ENCODE measurements around the gene FBXO8. TPM values are rescaled to one million over a fixed set of nuclear protein-coding genes. Genes with fewer than 3 reads are reported as not detected.

The FBXO8 gene
- total RNA-seq, 2 experiments from 2014 or later: 12.6 to 12.7 TPM

- no peak overlapping the region for H3K4me3 ChIP-seq (ENCODE audit: low read depth, low read length, poor library complexity, severe bottlenecking)
- no peaks in the 10 kb centered on the region for H4K20me1 ChIP-seq (ENCODE audit: insufficient read depth, low read length)
- intact Hi-C loops (cut with micrococcal nuclease; ENCODE audit: unreplicated experiment): no loop called here
- POLR2A ChIA-PET: interaction anchor here (1.1 kb wide), 1 partner anchor 177 kb away, joined by 3 read pairs; no protein-coding TSS in a partner anchor
- no peaks in the 10 kb centered on the region for H3K36me3 ChIP-seq (ENCODE audit: insufficient read depth, low read length)
- no peak overlapping the region for H2AFZ ChIP-seq (ENCODE audit: low read length)
- DNase-seq (ENCODE audit: low spot score): no peak
- H3K4me1 ChIP-seq (ENCODE audit: insufficient read depth, low read length, poor library complexity, severe bottlenecking): no peaks in the 10 kb centered on the region
- no peaks in the 10 kb centered on the region for H3K79me2 ChIP-seq (ENCODE audit: insufficient read depth, low read depth, low read length)
- CTCF ChIA-PET (ENCODE audit: unreplicated experiment): no interaction called here
- BruUV-seq (replicated peaks): no TSS peak
- TF ChIP-seq CTCF (conservative IDR thresholded peaks at IDR 0.05; ENCODE audit: low read length): no peak
- no peak for TF ChIP-seq EZH2phosphoT487 (IDR thresholded peaks at IDR 0.05; ENCODE audit: borderline replicate concordance, low read depth, low read length)
- no peak overlapping the region for H3K4me2 ChIP-seq (ENCODE audit: low read length)
- H3K27ac ChIP-seq (ENCODE audit: low read depth, low read length, poor library complexity, severe bottlenecking): no peak overlapping the region
- no peaks in the 10 kb centered on the region for H3K9me3 ChIP-seq (ENCODE audit: low read length)
- no peaks in the 10 kb centered on the region for H3K9me2 ChIP-seq (ENCODE audit: insufficient read depth, low read length)
Observed at GRCh38 chr4:174198828-174199227, 84.6 kb downstream of the FBXO8 start.

GRCh38 chr4:174198396-174198795 is 85.1 kb downstream of the FBXO8 start:
- Histone ChIP-seq H3K9me2 (ENCODE audit: insufficient read depth, low read length) (no peaks in the 10 kb centered on the region), H4K20me1 (ENCODE audit: insufficient read depth, low read length) (no peaks in the 10 kb centered on the region), H3K9me3 (ENCODE audit: low read length) (no peaks in the 10 kb centered on the region), H3K4me3 (ENCODE audit: low read depth, low read length, poor library complexity, severe bottlenecking) (no peak overlapping the region), H2AFZ (ENCODE audit: low read length) (no peak overlapping the region), H3K79me2 (ENCODE audit: insufficient read depth, low read depth, low read length) (no peaks in the 10 kb centered on the region), H3K36me3 (ENCODE audit: insufficient read depth, low read length) (no peaks in the 10 kb centered on the region), H3K27ac (ENCODE audit: low read depth, low read length, poor library complexity, severe bottlenecking) (no peak overlapping the region), H3K4me1 (ENCODE audit: insufficient read depth, low read length, poor library complexity, severe bottlenecking) (no peaks in the 10 kb centered on the region), H3K4me2 (ENCODE audit: low read length) (no peak overlapping the region)
- no peak for DNase-seq (ENCODE audit: low spot score)
- TF ChIP-seq EZH2phosphoT487 (IDR thresholded peaks at IDR 0.05; ENCODE audit: borderline replicate concordance, low read depth, low read length) (no peak), CTCF (conservative IDR thresholded peaks at IDR 0.05; ENCODE audit: low read length) (no peak)
- intact Hi-C loops (cut with micrococcal nuclease; ENCODE audit: unreplicated experiment): no loop called here
- no TSS peak for BruUV-seq (replicated peaks)
- ChIA-PET POLR2A (interaction anchor here (1.1 kb wide), 1 partner anchor 177 kb away, joined by 3 read pairs; no protein-coding TSS in a partner anchor), CTCF (ENCODE audit: unreplicated experiment) (no interaction called here)

- POLR2A ChIA-PET: interaction anchor here (1.0 kb wide), 1 partner anchor 12 kb away, joined by 3 read pairs; no protein-coding TSS in a partner anchor
- TF ChIP-seq CTCF (conservative IDR thresholded peaks at IDR 0.05; ENCODE audit: low read length): no peak
- TF ChIP-seq EZH2phosphoT487 (IDR thresholded peaks at IDR 0.05; ENCODE audit: borderline replicate concordance, low read depth, low read length): no peak
- H3K9me2 ChIP-seq (ENCODE audit: insufficient read depth, low read length): no peaks in the 10 kb centered on the region
- H3K27ac ChIP-seq (ENCODE audit: low read depth, low read length, poor library complexity, severe bottlenecking): no peak overlapping the region
- no peaks in the 10 kb centered on the region for H3K36me3 ChIP-seq (ENCODE audit: insufficient read depth, low read length)
- CTCF ChIA-PET (ENCODE audit: unreplicated experiment): no interaction called here
- no peaks in the 10 kb centered on the region for H3K9me3 ChIP-seq (ENCODE audit: low read length)
- no peaks in the 10 kb centered on the region for H4K20me1 ChIP-seq (ENCODE audit: insufficient read depth, low read length)
- H3K4me2 ChIP-seq (ENCODE audit: low read length): no peak overlapping the region
- intact Hi-C loops (cut with micrococcal nuclease; ENCODE audit: unreplicated experiment): no loop called here
- no peak overlapping the region for H2AFZ ChIP-seq (ENCODE audit: low read length)
- DNase-seq (ENCODE audit: low spot score): no peak
- H3K4me1 ChIP-seq (ENCODE audit: insufficient read depth, low read length, poor library complexity, severe bottlenecking): no peaks in the 10 kb centered on the region
- BruUV-seq (replicated peaks): no TSS peak
- H3K4me3 ChIP-seq (ENCODE audit: low read depth, low read length, poor library complexity, severe bottlenecking): no peak overlapping the region
- H3K79me2 ChIP-seq (ENCODE audit: insufficient read depth, low read depth, low read length): no peaks in the 10 kb centered on the region
Observed at GRCh38 chr4:174193438-174194374, 89.8 kb downstream of the FBXO8 start.

Measured in OCI-LY7 (cell line).